ENCODE measurements around the gene TIFAB. TPM values are rescaled to one million over a fixed set of nuclear protein-coding genes. Genes with fewer than 3 reads are reported as not detected.

TIFAB gene
- total and polyA plus RNA-seq, 4 donors: 0.24 TPM; not detected in 3

- DNase-seq (peak in 1 of 2 donors; percentile 30), ATAC-seq (ENCODE audit: low FRiP score) (no peak)
- 95 to 96% methylated on average over 13 of the region's 13 CpGs for WGBS, 2 donors
- Histone ChIP-seq H3K9me3 (ENCODE audit: control insufficient read depth, low read length) (peaks cover 1% of the 10 kb centered on the region), H3K36me3 (ENCODE audit: control insufficient read depth in 1 of 2, insufficient read depth in 2 of 2, low read length in 1 of 2) (no peaks in the 10 kb centered on the region), H3K4me3 (ENCODE audit: low read length in 2 of 2) (no peak overlapping the region), H3K4me1 (ENCODE audit: control insufficient read depth in 1 of 2, insufficient read depth in 2 of 2, low read length in 2 of 2) (no peaks in the 10 kb centered on the region), H3K27me3 (ENCODE audit: control insufficient read depth in 1 of 2, insufficient read depth in 2 of 2, low read length in 1 of 2) (no peaks in the 10 kb centered on the region), H3K27ac (ENCODE audit: low read depth in 1 of 2, low read length in 2 of 2) (no peak overlapping the region)
- intact Hi-C loops (cut with DNase I): no loop called here
These were observed 7.8 kb downstream of the TIFAB start for GRCh38 chr5:135444360-135444759.

- Histone ChIP-seq H3K27me3 (ENCODE audit: control insufficient read depth in 1 of 2, insufficient read depth in 2 of 2, low read length in 1 of 2) (no peaks in the 10 kb centered on the region), H3K36me3 (ENCODE audit: control insufficient read depth in 1 of 2, insufficient read depth in 2 of 2, low read length in 1 of 2) (no peaks in the 10 kb centered on the region), H3K27ac (ENCODE audit: low read depth in 1 of 2, low read length in 2 of 2) (no peak overlapping the region), H3K9me3 (ENCODE audit: control insufficient read depth, low read length) (peaks cover 1% of the 10 kb centered on the region), H3K4me3 (ENCODE audit: low read length in 2 of 2) (no peak overlapping the region), H3K4me1 (ENCODE audit: control insufficient read depth in 1 of 2, insufficient read depth in 2 of 2, low read length in 2 of 2) (no peaks in the 10 kb centered on the region)
- DNase-seq (peak in 1 of 2 donors; percentile 51), ATAC-seq (ENCODE audit: low FRiP score) (no peak)
- WGBS, 2 donors: 9 to 18% methylated on average over 6 of the region's 6 CpGs
- intact Hi-C loops (cut with DNase I): no loop called here
These were observed 8.8 kb downstream of the TIFAB start for GRCh38 chr5:135443161-135443960.

DNA sequence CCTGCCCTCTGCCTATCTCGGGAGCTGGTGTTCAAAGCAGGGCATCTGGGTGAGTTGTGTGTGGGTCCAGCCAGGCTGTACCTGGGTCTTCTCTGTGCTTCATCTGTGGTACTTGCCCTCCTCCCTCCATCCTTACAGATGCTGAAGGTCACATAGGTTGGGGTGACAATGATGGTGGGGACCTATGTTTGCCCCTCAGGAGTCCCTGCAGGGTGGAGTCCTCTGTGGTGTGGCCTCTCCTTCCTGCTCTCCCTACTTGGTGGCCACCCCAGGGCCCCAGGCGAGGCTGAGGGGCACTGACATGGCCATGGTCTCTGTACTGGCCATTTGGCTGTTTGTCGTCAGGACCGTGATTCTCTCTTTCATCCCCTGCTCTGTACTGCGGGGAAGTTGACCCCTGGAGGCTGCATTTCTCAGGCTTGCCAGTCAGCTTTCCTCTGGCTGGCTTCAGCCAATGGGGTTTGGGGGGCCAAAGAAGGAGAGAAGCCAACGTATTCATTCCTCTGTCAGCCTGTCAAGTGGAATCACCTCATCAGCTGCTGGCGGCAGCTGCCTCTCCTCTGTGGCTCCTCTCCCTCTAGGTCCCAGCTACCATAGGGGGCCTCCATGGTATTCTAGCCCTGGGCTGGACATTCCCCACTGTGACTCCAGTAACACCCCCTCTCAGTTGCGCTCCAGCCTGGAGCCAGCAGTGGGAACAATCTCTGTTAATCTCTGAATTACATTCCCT is 9.6 kb downstream of the TIFAB start:
- DNase-seq (peak in 1 of 2 donors; percentile 28), ATAC-seq (ENCODE audit: low FRiP score) (no peak)
- Histone ChIP-seq H3K4me1 (ENCODE audit: control insufficient read depth in 1 of 2, insufficient read depth in 2 of 2, low read length in 2 of 2) (no peaks in the 10 kb centered on the region), H3K9me3 (ENCODE audit: control insufficient read depth, low read length) (peaks cover 1% of the 10 kb centered on the region), H3K36me3 (ENCODE audit: control insufficient read depth in 1 of 2, insufficient read depth in 2 of 2, low read length in 1 of 2) (no peaks in the 10 kb centered on the region), H3K27ac (ENCODE audit: low read depth in 1 of 2, low read length in 2 of 2) (no peak overlapping the region), H3K27me3 (ENCODE audit: control insufficient read depth in 1 of 2, insufficient read depth in 2 of 2, low read length in 1 of 2) (no peaks in the 10 kb centered on the region), H3K4me3 (ENCODE audit: low read length in 2 of 2) (no peak overlapping the region)
- intact Hi-C loops (cut with DNase I): no loop called here
- 85 to 88% methylated on average over 8 of the region's 8 CpGs for WGBS, 2 donors

DNA sequence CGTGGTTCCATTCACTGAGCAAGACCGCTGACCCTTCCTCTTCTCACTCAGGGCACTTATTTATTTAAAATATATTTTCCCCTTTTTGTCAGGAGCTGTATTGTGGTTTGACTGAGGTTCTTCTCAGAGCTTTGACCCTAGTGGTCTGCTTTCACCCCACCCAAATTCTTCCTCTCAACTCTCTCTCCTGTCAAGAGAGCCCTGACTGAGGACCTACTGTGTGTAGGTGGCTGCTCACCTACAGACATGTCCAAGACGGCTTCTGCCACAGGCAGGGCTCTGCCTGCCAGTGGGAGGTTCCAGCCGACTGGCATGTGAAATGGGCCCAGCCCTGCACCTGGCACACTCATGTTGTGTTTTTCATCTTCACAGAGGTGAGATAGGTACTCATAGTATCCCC is 10.2 kb downstream of the TIFAB start:
- ATAC-seq (ENCODE audit: low FRiP score) (no peak), DNase-seq (peak in 1 of 2 donors; percentile 22)
- Histone ChIP-seq H3K27me3 (ENCODE audit: control insufficient read depth in 1 of 2, insufficient read depth in 2 of 2, low read length in 1 of 2) (no peaks in the 10 kb centered on the region), H3K4me1 (ENCODE audit: control insufficient read depth in 1 of 2, insufficient read depth in 2 of 2, low read length in 2 of 2) (no peaks in the 10 kb centered on the region), H3K36me3 (ENCODE audit: control insufficient read depth in 1 of 2, insufficient read depth in 2 of 2, low read length in 1 of 2) (no peaks in the 10 kb centered on the region), H3K9me3 (ENCODE audit: control insufficient read depth, low read length) (no peaks in the 10 kb centered on the region), H3K27ac (ENCODE audit: low read depth in 1 of 2, low read length in 2 of 2) (no peak overlapping the region), H3K4me3 (ENCODE audit: low read length in 2 of 2) (no peak overlapping the region)
- 94 to 96% methylated on average over 4 of the region's 4 CpGs for WGBS, 2 donors
- intact Hi-C loops (cut with DNase I): no loop called here

GRCh38 chr5:135441350-135441831 is 10.8 kb downstream of the TIFAB start:
- no peak for ATAC-seq (ENCODE audit: low FRiP score)
- no peaks in the 10 kb centered on the region for H3K4me1 ChIP-seq (ENCODE audit: control insufficient read depth in 1 of 2, insufficient read depth in 2 of 2, low read length in 2 of 2)
- no peaks in the 10 kb centered on the region for H3K9me3 ChIP-seq (ENCODE audit: control insufficient read depth, low read length)
- intact Hi-C loops (cut with DNase I): no loop called here
- H3K4me3 ChIP-seq (ENCODE audit: low read length in 2 of 2): no peak overlapping the region
- no peak overlapping the region for H3K27ac ChIP-seq (ENCODE audit: low read depth in 1 of 2, low read length in 2 of 2)
- no peaks in the 10 kb centered on the region for H3K36me3 ChIP-seq (ENCODE audit: control insufficient read depth in 1 of 2, insufficient read depth in 2 of 2, low read length in 1 of 2)
- 66 to 74% methylated on average over 11 of the region's 11 CpGs for WGBS, 2 donors
- DNase-seq: peak in 1 of 2 donors; percentile 46
- H3K27me3 ChIP-seq (ENCODE audit: control insufficient read depth in 1 of 2, insufficient read depth in 2 of 2, low read length in 1 of 2): no peaks in the 10 kb centered on the region

DNA sequence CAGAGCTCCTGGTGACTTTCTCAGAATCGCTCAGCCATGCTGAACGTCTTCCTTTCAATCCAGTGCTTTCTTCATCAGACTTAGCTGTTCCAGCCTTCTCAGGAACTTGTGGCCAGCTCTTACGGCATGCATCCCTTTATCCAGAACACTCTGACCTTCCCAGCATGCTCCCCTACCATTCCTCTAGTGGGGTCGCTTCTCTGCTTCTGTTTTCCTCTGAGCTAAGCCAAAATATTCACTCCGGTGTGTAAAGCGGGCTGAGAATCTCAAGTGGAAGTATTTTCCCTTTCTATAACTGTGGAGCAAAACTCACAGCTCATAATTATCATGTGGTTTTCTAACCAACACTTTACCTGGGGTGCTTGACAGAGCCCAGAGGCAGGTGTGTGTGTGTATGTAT is 11.2 kb downstream of the TIFAB start:
- ATAC-seq (ENCODE audit: low FRiP score): no peak
- H3K36me3 ChIP-seq (ENCODE audit: control insufficient read depth in 1 of 2, insufficient read depth in 2 of 2, low read length in 1 of 2): no peaks in the 10 kb centered on the region
- H3K9me3 ChIP-seq (ENCODE audit: control insufficient read depth, low read length): no peaks in the 10 kb centered on the region
- no peak for DNase-seq
- intact Hi-C loops (cut with DNase I): no loop called here
- H3K27ac ChIP-seq (ENCODE audit: low read depth in 1 of 2, low read length in 2 of 2): no peak overlapping the region
- 91 to 93% methylated on average over 6 of the region's 6 CpGs for WGBS, 2 donors
- no peaks in the 10 kb centered on the region for H3K27me3 ChIP-seq (ENCODE audit: control insufficient read depth in 1 of 2, insufficient read depth in 2 of 2, low read length in 1 of 2)
- no peak overlapping the region for H3K4me3 ChIP-seq (ENCODE audit: low read length in 2 of 2)
- no peaks in the 10 kb centered on the region for H3K4me1 ChIP-seq (ENCODE audit: control insufficient read depth in 1 of 2, insufficient read depth in 2 of 2, low read length in 2 of 2)

DNA sequence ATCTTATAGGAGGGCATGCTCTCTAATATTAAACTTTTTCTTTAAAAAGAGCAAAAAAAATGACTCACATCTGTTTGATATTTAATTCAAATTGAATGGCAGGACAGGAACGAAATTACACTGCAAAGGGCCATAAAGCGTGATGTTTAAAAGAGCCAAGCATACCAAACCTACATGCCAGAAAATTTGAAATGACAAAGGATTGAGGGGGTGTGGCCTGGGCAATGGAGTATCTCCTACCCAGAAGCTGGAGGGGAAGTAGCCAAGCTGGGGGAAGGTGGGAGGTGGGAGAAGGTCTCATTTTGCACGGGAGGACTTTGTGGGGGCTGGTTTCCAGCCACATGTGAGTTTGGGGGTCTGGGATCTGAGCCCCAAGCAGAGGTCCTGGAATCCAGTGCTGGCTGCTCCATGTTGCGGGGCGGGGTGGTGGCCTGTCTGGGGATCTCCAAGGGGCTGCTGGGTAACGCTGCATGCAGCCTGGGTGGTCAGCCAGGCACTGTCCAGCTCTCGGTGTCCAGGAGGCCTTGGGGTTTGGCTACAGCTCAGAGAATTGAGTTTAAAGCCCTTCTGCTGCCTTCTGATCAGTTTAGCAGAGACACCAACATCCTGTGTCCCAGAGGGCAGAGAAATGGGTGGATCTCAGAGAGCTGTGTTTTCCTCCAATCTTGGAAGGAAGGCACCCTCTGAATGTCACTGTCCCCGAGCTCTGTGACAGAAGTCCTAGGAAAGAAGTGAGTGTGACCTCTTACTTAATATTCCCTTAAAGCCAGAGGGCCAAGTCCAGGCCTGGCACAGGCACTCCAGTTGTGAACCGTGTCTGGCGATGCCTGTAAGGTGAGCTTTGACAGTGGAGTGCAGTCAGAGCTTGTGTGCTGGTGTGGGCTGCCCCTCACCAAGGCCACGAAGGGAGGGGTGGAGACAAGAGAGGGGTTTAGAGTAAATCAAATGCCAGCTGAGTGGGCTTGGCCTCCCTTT is 12.6 kb downstream of the TIFAB start:
- DNase-seq (no peak), ATAC-seq (ENCODE audit: low FRiP score) (no peak)
- Histone ChIP-seq H3K9me3 (ENCODE audit: control insufficient read depth, low read length) (no peaks in the 10 kb centered on the region), H3K27me3 (ENCODE audit: control insufficient read depth in 1 of 2, insufficient read depth in 2 of 2, low read length in 1 of 2) (no peaks in the 10 kb centered on the region), H3K27ac (ENCODE audit: low read depth in 1 of 2, low read length in 2 of 2) (no peak overlapping the region), H3K4me3 (ENCODE audit: low read length in 2 of 2) (no peak overlapping the region), H3K36me3 (ENCODE audit: control insufficient read depth in 1 of 2, insufficient read depth in 2 of 2, low read length in 1 of 2) (no peaks in the 10 kb centered on the region), H3K4me1 (ENCODE audit: control insufficient read depth in 1 of 2, insufficient read depth in 2 of 2, low read length in 2 of 2) (no peaks in the 10 kb centered on the region)
- WGBS, 2 donors: 92 to 93% methylated on average over 11 of the region's 11 CpGs
- intact Hi-C loops (cut with DNase I): no loop called here

GRCh38 chr5:135438636-135439221 is 13.4 kb downstream of the TIFAB start:
- intact Hi-C loops (cut with DNase I): no loop called here
- DNase-seq: no peak
- Histone ChIP-seq H3K36me3 (ENCODE audit: control insufficient read depth in 1 of 2, insufficient read depth in 2 of 2, low read length in 1 of 2) (no peaks in the 10 kb centered on the region), H3K9me3 (ENCODE audit: control insufficient read depth, low read length) (no peaks in the 10 kb centered on the region), H3K4me1 (ENCODE audit: control insufficient read depth in 1 of 2, insufficient read depth in 2 of 2, low read length in 2 of 2) (no peaks in the 10 kb centered on the region), H3K4me3 (ENCODE audit: low read length in 2 of 2) (no peak overlapping the region), H3K27me3 (ENCODE audit: control insufficient read depth in 1 of 2, insufficient read depth in 2 of 2, low read length in 1 of 2) (no peaks in the 10 kb centered on the region), H3K27ac (ENCODE audit: low read depth in 1 of 2, low read length in 2 of 2) (no peak overlapping the region)
- 89 to 93% methylated on average over 10 of the region's 10 CpGs for WGBS, 2 donors
- no peak for ATAC-seq (ENCODE audit: low FRiP score)

All from aorta (tissue), 5 donors.